ENCODE data around the gene TMEM250. TPM values are rescaled to one million over a fixed set of nuclear protein-coding genes. Genes with fewer than 3 reads are reported as not detected.

TMEM250 gene
- total RNA-seq, 4 donors from 2014 or later = 52.3 to 62.9 (median 55.1) TPM

- H3K4me3 ChIP-seq (ENCODE audit: low read depth, poor library complexity, severe bottlenecking) = no peak overlapping the region
- intact Hi-C loops (cut with DNase I; ENCODE audit: low total_unique reads) = no loop called here
- TF ChIP-seq POLR2A (IDR thresholded peaks at IDR 0.05) (no peak), CTCF (IDR thresholded peaks at IDR 0.05) (no peak)
- WGBS, 2 donors = 72 to 80% methylated on average over 18 to 19 of the region's 19 CpGs
- no peak for DNase-seq (ENCODE audit: low spot score in 2 of 2)
These were observed 23.2 kb upstream of the TMEM250 start for GRCh38 chr9:136141682-136142413.

GRCh38 chr9:136140966-136141365 is 22.3 kb upstream of the TMEM250 start:
- intact Hi-C loops (cut with DNase I; ENCODE audit: low total_unique reads) = no loop called here
- WGBS, 2 donors = 36 to 41% methylated on average over 14 of the region's 14 CpGs
- TF ChIP-seq POLR2A (IDR thresholded peaks at IDR 0.05) (no peak), CTCF (IDR thresholded peaks at IDR 0.05) (no peak)
- DNase-seq (ENCODE audit: low spot score in 2 of 2) = no peak
- no peak overlapping the region for H3K4me3 ChIP-seq (ENCODE audit: low read depth, poor library complexity, severe bottlenecking)

- no peak for DNase-seq (ENCODE audit: low spot score in 2 of 2)
- no peak for TF ChIP-seq CTCF (IDR thresholded peaks at IDR 0.05)
- TF ChIP-seq POLR2A (IDR thresholded peaks at IDR 0.05) = no peak
- WGBS, 2 donors = 58 to 64% methylated on average over 5 of the region's 5 CpGs
- H3K4me3 ChIP-seq (ENCODE audit: low read depth, poor library complexity, severe bottlenecking) = no peak overlapping the region
- intact Hi-C loops (cut with DNase I; ENCODE audit: low total_unique reads) = no loop called here
These were observed 21.4 kb upstream of the TMEM250 start for GRCh38 chr9:136140046-136140445.

- H3K4me3 ChIP-seq (ENCODE audit: low read depth, poor library complexity, severe bottlenecking) = no peak overlapping the region
- intact Hi-C loops (cut with DNase I; ENCODE audit: low total_unique reads) = no loop called here
- WGBS, 2 donors = 21 to 29% methylated on average over 6 to 9 of the region's 9 CpGs
- DNase-seq (ENCODE audit: low spot score in 2 of 2) = no peak
- TF ChIP-seq CTCF (IDR thresholded peaks at IDR 0.05) (no peak), POLR2A (IDR thresholded peaks at IDR 0.05) (no peak)
These were observed 19.9 kb upstream of the TMEM250 start for GRCh38 chr9:136138566-136138965.

GRCh38 chr9:136137321-136138265 is 18.9 kb upstream of the TMEM250 start:
- intact Hi-C loops (cut with DNase I; ENCODE audit: low total_unique reads) = no loop called here
- 48 to 57% methylated on average over 20 to 27 of the region's 27 CpGs for WGBS, 2 donors
- H3K4me3 ChIP-seq (ENCODE audit: low read depth, poor library complexity, severe bottlenecking) = no peak overlapping the region
- TF ChIP-seq CTCF (IDR thresholded peaks at IDR 0.05) (no peak), POLR2A (IDR thresholded peaks at IDR 0.05) (no peak)
- no peak for DNase-seq (ENCODE audit: low spot score in 2 of 2)
